ENCODE results near the gene UBE3B. TPM values are rescaled to one million over a fixed set of nuclear protein-coding genes. Genes with fewer than 3 reads are reported as not detected.

Gene UBE3B
- total RNA-seq, 1 donor from 2014 or later = 34.4 TPM

- no peak for FAIRE-seq
- H3K79me2 ChIP-seq (ENCODE audit: insufficient read depth, low read length) = peaks cover 91% of the 10 kb centered on the region
These were observed 24.9 kb upstream of the UBE3B start for GRCh38 chr12:109452489-109452888.

GRCh38 chr12:109455706-109456105, 21.7 kb upstream of the UBE3B start:
- H3K27ac ChIP-seq (ENCODE audit: low read depth, low read length) = no peak overlapping the region
- TF ChIP-seq EZH2 (IDR thresholded peaks at IDR 0.05; ENCODE audit: insufficient read depth, low read length) = no peak
- TF ChIP-seq, protein P1, sequence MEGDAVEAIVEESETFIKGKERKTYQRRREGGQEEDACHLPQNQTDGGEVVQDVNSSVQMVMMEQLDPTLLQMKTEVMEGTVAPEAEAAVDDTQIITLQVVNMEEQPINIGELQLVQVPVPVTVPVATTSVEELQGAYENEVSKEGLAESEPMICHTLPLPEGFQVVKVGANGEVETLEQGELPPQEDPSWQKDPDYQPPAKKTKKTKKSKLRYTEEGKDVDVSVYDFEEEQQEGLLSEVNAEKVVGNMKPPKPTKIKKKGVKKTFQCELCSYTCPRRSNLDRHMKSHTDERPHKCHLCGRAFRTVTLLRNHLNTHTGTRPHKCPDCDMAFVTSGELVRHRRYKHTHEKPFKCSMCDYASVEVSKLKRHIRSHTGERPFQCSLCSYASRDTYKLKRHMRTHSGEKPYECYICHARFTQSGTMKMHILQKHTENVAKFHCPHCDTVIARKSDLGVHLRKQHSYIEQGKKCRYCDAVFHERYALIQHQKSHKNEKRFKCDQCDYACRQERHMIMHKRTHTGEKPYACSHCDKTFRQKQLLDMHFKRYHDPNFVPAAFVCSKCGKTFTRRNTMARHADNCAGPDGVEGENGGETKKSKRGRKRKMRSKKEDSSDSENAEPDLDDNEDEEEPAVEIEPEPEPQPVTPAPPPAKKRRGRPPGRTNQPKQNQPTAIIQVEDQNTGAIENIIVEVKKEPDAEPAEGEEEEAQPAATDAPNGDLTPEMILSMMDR (IDR thresholded peaks at IDR 0.05; ENCODE audit: insufficient read depth, low read depth, low read length) = no peak
- H3K79me2 ChIP-seq (ENCODE audit: insufficient read depth, low read length) = peaks cover 91% of the 10 kb centered on the region
- H3K27ac Mint-ChIP-seq (ENCODE audit: unreplicated experiment) = peak overlapping the region; percentile 50
- peaks cover 61% of the 10 kb centered on the region for H3K36me3 ChIP-seq (ENCODE audit: insufficient read depth, low read length)
- no peak for FAIRE-seq
- DNase-seq (ENCODE audit: low read depth) = no peak
- no peaks in the 10 kb centered on the region for H3K9me3 Mint-ChIP-seq (ENCODE audit: unreplicated experiment)
- H3K4me1 Mint-ChIP-seq (ENCODE audit: low read depth, unreplicated experiment) = peaks cover 55% of the 10 kb centered on the region
- H3K9me3 ChIP-seq (ENCODE audit: insufficient read depth, low read depth, low read length) = no peaks in the 10 kb centered on the region
- H2AFZ ChIP-seq (ENCODE audit: low read depth, low read length) = no peak overlapping the region
- no peak overlapping the region for H3K9ac ChIP-seq (ENCODE audit: low read length)
- peak overlapping the region; percentile 31 for H3K4me2 ChIP-seq (ENCODE audit: low read length)
- peaks cover 39% of the 10 kb centered on the region for H3K4me1 ChIP-seq (ENCODE audit: insufficient read depth, low read length)
- no peak overlapping the region for H3K4me3 Mint-ChIP-seq (ENCODE audit: unreplicated experiment)
- no peaks in the 10 kb centered on the region for H3K27me3 ChIP-seq (ENCODE audit: insufficient read depth, low read length)
- no peak overlapping the region for H3K4me3 ChIP-seq (ENCODE audit: insufficient read depth, low read depth, low read length)
- H4K20me1 ChIP-seq (ENCODE audit: insufficient read depth, low read length) = peaks cover 40% of the 10 kb centered on the region
- H3K36me3 Mint-ChIP-seq (ENCODE audit: low read depth, unreplicated experiment) = peaks cover 39% of the 10 kb centered on the region
- no peaks in the 10 kb centered on the region for H3K27me3 Mint-ChIP-seq (ENCODE audit: low read depth, unreplicated experiment)

More at GRCh38 chr12:109452489-109452888, 24.9 kb upstream of the UBE3B start:
- peaks cover 33% of the 10 kb centered on the region for H3K4me1 Mint-ChIP-seq (ENCODE audit: low read depth, unreplicated experiment)
- H3K36me3 Mint-ChIP-seq (ENCODE audit: low read depth, unreplicated experiment) = peaks cover 38% of the 10 kb centered on the region
- no peak overlapping the region for H2AFZ ChIP-seq (ENCODE audit: low read depth, low read length)
- H3K4me3 ChIP-seq (ENCODE audit: insufficient read depth, low read depth, low read length) = no peak overlapping the region
- no peak overlapping the region for H3K27ac Mint-ChIP-seq (ENCODE audit: unreplicated experiment)
- no peaks in the 10 kb centered on the region for H3K9me3 ChIP-seq (ENCODE audit: insufficient read depth, low read depth, low read length)
- TF ChIP-seq, protein P1 (IDR thresholded peaks at IDR 0.05; ENCODE audit: insufficient read depth, low read depth, low read length) = no peak
- no peak for TF ChIP-seq EZH2 (IDR thresholded peaks at IDR 0.05; ENCODE audit: insufficient read depth, low read length)
- H3K4me2 ChIP-seq (ENCODE audit: low read length) = no peak overlapping the region
- H3K4me3 Mint-ChIP-seq (ENCODE audit: unreplicated experiment) = no peak overlapping the region
- no peaks in the 10 kb centered on the region for H3K27me3 ChIP-seq (ENCODE audit: insufficient read depth, low read length)
- no peaks in the 10 kb centered on the region for H3K27me3 Mint-ChIP-seq (ENCODE audit: low read depth, unreplicated experiment)
- H4K20me1 ChIP-seq (ENCODE audit: insufficient read depth, low read length) = peaks cover 69% of the 10 kb centered on the region
- DNase-seq (ENCODE audit: low read depth) = no peak
- no peak overlapping the region for H3K9ac ChIP-seq (ENCODE audit: low read length)
- peaks cover 62% of the 10 kb centered on the region for H3K36me3 ChIP-seq (ENCODE audit: insufficient read depth, low read length)
- peaks cover 16% of the 10 kb centered on the region for H3K4me1 ChIP-seq (ENCODE audit: insufficient read depth, low read length)
- H3K27ac ChIP-seq (ENCODE audit: low read depth, low read length) = no peak overlapping the region
- no peaks in the 10 kb centered on the region for H3K9me3 Mint-ChIP-seq (ENCODE audit: unreplicated experiment)

DNA sequence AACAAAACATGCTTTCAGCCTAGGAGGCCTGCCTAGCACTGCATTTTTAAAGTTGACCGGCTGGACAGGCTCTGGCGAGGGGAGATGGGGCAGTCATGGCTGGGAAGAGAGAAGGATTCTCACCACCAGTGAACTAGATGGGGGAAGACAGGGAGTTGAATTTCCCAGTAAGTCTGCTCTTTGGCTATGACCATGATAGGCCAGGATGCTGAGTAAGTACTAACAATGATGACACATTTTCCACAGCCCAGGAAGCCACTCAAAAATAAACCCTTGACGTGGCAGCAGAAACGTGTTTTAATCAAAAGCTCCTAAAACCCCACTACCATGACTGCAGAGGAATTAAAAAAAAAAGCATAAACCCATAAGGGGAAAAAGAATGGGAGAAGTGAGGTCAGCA, 19.3 kb upstream of the UBE3B start:
- DNase-seq (ENCODE audit: low read depth) (peak; percentile 87), FAIRE-seq (peak; percentile 59)
- Mint-ChIP-seq H3K9me3 (ENCODE audit: unreplicated experiment) (no peaks in the 10 kb centered on the region), H3K4me3 (ENCODE audit: unreplicated experiment) (peak overlapping the region; percentile 64), H3K36me3 (ENCODE audit: low read depth, unreplicated experiment) (peaks cover 30% of the 10 kb centered on the region), H3K4me1 (ENCODE audit: low read depth, unreplicated experiment) (peaks cover 77% of the 10 kb centered on the region), H3K27me3 (ENCODE audit: low read depth, unreplicated experiment) (no peaks in the 10 kb centered on the region), H3K27ac (ENCODE audit: unreplicated experiment) (peak overlapping the region; percentile 99)
- Histone ChIP-seq H4K20me1 (ENCODE audit: insufficient read depth, low read length) (peaks cover 26% of the 10 kb centered on the region), H2AFZ (ENCODE audit: low read depth, low read length) (no peak overlapping the region), H3K4me2 (ENCODE audit: low read length) (peak overlapping the region; percentile 64), H3K36me3 (ENCODE audit: insufficient read depth, low read length) (peaks cover 54% of the 10 kb centered on the region), H3K27ac (ENCODE audit: low read depth, low read length) (peak overlapping the region; percentile 65), H3K27me3 (ENCODE audit: insufficient read depth, low read length) (no peaks in the 10 kb centered on the region), H3K4me1 (ENCODE audit: insufficient read depth, low read length) (peaks cover 63% of the 10 kb centered on the region), H3K79me2 (ENCODE audit: insufficient read depth, low read length) (peaks cover 86% of the 10 kb centered on the region), H3K4me3 (ENCODE audit: insufficient read depth, low read depth, low read length) (no peak overlapping the region), H3K9ac (ENCODE audit: low read length) (peak overlapping the region; percentile 59), H3K9me3 (ENCODE audit: insufficient read depth, low read depth, low read length) (no peaks in the 10 kb centered on the region)
- TF ChIP-seq, protein P1 (IDR thresholded peaks at IDR 0.05; ENCODE audit: insufficient read depth, low read depth, low read length) = no peak
- TF ChIP-seq EZH2 (IDR thresholded peaks at IDR 0.05; ENCODE audit: insufficient read depth, low read length) = no peak
